IgD-negative memory B cell (primary cell): ENCODE results near the gene NSUN2. TPM values are rescaled to one million over a fixed set of nuclear protein-coding genes. Genes with fewer than 3 reads are reported as not detected.

Experiments used
- H3K27ac Mint-ChIP-seq, 3 donors: one replicate each; pipeline ENCODE4 v1.8.0; 2020 to 2022; ENCODE audit warnings: mild to moderate bottlenecking in 3 of 3, mixed read lengths in 3 of 3, moderate library complexity in 1 of 3
- H3K27me3 Mint-ChIP-seq: one replicate; pipeline ENCODE4 v1.8.0; 2021; ENCODE audit warnings: mixed read lengths
- H3K36me3 Mint-ChIP-seq: one replicate; pipeline ENCODE4 v1.8.0; 2020; ENCODE audit warnings: mild to moderate bottlenecking, mixed read lengths
- H3K4me1 Mint-ChIP-seq, 3 donors: one replicate each; pipeline ENCODE4 v1.8.0; 2020 to 2022; ENCODE audit warnings: mixed read lengths in 3 of 3, mild to moderate bottlenecking in 1 of 3
- H3K4me3 Mint-ChIP-seq, 4 donors: one replicate each; pipeline ENCODE4 v1.8.0; 2020 to 2022; ENCODE audit warnings: mild to moderate bottlenecking in 4 of 4, mixed read lengths in 4 of 4, moderate library complexity in 3 of 4
- H3K9me3 Mint-ChIP-seq, 3 donors: one replicate each; pipeline ENCODE4 v1.8.0; 2020 to 2021; ENCODE audit warnings: mixed read lengths in 3 of 3, mild to moderate bottlenecking in 1 of 3
- polyA plus RNA-seq: library from polyadenylated mRNA; unstranded; fragments of 300-500 nt; fragmentation: Illumina TruSeq; gene quantifications from one replicate; pipeline ENCODE4 v1.2.3, GENCODE V29; 2021

Gene NSUN2
- polyA plus RNA-seq, 1 donor from 2014 or later: 33.1 TPM

DNA sequence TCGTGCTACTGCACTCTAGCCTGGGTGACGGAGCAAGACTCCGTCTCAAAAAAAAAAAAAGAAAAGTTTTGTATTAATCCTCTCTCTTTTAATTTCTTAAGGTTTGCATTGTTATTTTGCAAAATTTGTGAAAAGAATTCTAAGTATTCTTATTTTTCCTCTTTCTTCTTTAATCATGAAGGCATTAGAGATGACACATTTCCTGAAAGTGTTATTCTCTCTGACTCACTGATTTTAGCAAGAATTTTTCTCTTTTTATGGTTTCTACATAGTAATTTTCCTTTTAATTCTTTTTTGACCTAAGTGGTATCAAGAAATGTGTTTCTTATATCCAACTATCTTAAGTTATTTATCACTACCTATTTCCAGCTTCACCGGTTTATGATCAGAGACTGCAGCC is 78.0 kb downstream of the NSUN2 start:
- H3K36me3 Mint-ChIP-seq: no peaks in the 10 kb centered on the region
- no peaks in the 10 kb centered on the region for H3K9me3 Mint-ChIP-seq
- no peaks in the 10 kb centered on the region for H3K4me1 Mint-ChIP-seq
- peaks cover 21% of the 10 kb centered on the region for H3K27me3 Mint-ChIP-seq
- no peak overlapping the region for H3K27ac Mint-ChIP-seq
- H3K4me3 Mint-ChIP-seq: no peak overlapping the region

DNA sequence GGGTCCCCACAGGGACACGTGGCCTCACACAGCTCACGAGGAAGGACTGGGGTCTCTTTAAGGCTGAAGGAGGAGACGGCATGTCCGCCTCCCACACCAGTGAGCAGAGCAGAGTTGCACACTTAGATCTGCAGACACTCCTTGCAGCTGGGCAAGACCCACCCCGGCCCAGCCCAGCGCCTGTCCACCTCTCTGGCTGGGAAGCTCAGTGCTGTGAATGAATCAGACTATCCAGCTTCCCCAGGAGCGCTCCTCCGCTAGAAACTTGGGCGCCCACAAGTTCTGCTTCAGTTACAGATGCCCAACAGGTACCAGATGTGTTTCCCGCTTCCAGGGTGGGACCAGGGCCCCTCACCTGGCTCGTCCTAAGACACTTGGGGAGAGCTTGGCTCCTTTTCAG is 78.9 kb downstream of the NSUN2 start:
- Mint-ChIP-seq H3K4me1 (no peaks in the 10 kb centered on the region), H3K4me3 (no peak overlapping the region), H3K27ac (no peak overlapping the region), H3K36me3 (no peaks in the 10 kb centered on the region), H3K9me3 (no peaks in the 10 kb centered on the region), H3K27me3 (peaks cover 21% of the 10 kb centered on the region)

DNA sequence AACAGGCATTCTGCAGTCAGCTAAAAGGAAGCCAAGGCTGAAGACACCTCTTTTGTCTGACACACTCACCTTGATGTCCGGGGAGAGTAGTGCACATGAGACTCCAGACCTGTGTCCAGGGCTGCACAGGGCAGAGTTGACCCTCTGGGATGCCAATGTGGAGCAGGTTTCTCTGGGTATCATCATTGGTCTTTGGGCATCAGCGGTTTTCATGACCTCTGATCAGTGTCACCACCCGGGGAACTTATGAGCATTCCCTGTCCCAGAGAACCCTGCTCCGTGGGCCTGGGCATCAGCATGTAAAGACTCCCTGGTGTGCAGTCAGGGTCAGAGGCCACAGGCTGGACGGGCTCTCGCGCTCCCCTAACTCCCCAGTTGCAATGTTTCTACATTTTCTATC is 80.2 kb downstream of the NSUN2 start:
- H3K4me3 Mint-ChIP-seq: no peak overlapping the region
- peaks cover 0 to 3% (median 2%) of the 10 kb centered on the region in 3 donors for H3K9me3 Mint-ChIP-seq
- no peaks in the 10 kb centered on the region for H3K36me3 Mint-ChIP-seq
- peaks cover 0 to 3% (median 0%) of the 10 kb centered on the region in 3 donors for H3K4me1 Mint-ChIP-seq
- no peak overlapping the region for H3K27ac Mint-ChIP-seq
- peaks cover 18% of the 10 kb centered on the region for H3K27me3 Mint-ChIP-seq

DNA sequence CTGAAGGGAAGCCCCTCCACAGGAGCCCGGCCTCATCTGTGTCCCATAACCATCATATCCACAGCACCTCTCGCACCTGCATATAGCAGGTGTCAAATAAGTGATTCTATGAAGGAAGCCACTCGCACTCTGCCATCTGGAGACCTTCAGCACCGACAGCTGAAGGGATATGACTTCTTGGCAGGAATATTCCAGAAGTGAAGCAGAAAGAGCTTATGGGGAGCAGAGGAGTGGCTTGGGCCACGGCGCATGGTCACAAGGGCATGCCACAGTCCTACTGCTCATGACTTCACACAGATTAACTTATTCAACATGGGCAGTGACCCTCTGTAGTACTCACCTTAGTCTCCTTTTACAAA is 80.9 kb downstream of the NSUN2 start:
- no peak overlapping the region for H3K27ac Mint-ChIP-seq
- H3K4me1 Mint-ChIP-seq: peaks cover 0 to 3% (median 0%) of the 10 kb centered on the region in 3 donors
- H3K27me3 Mint-ChIP-seq: peaks cover 16% of the 10 kb centered on the region
- H3K36me3 Mint-ChIP-seq: no peaks in the 10 kb centered on the region
- peaks cover 0 to 3% (median 2%) of the 10 kb centered on the region in 3 donors for H3K9me3 Mint-ChIP-seq
- no peak overlapping the region for H3K4me3 Mint-ChIP-seq

DNA sequence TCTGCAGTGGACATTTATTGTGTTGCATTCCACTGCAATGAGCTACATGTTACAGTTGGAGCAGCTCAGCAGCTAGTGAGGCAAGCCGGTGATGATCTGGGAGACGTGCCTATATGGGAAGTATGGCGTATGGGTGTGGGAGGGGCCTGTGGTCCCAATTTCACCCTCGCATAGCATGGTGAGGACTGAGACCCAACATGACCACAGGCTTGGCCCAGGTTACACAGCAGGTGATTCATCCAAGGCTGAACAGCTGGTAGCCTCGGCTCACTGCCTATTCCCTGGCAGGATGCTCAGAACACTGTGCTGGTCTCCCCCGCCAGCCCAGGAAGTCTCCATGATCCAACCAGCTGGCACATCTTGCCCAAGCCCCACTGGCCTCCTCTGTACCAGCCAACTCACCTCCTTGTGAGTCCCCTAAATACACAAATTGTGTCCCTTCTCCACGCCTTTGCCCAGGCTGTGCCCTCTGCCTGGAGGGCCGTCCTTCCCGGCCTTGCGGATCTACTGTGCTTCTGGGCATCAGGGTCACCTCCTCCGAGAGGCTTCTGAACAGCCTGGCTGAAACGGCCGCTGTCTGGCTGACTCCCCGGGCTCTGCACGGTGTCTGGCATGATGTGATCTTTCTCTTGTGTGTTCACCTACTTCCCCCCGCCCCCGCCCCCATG is 81.4 kb downstream of the NSUN2 start:
- Mint-ChIP-seq H3K27me3 (peaks cover 12% of the 10 kb centered on the region), H3K27ac (no peak overlapping the region)

DNA sequence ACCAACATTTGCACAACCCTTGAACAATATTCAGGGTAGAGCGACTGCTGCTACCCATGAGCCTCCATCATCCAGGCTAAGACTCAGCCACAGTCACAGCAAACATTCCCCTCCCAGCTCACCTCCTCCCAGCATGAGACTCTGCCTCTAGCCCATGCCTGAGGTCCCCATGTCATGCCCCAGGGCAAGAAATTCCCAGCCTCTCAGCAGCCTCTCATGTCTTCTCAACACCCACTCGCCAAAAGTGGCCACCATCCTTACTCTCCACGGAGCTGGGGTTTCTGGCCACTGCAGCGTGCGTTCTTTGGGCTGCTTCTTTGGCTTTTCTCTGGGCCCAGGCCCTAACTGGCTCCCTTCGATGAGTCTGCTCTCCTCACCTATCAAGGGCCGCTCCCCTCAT is 82.2 kb downstream of the NSUN2 start:
- Mint-ChIP-seq H3K4me1 (peaks cover 0 to 3% (median 0%) of the 10 kb centered on the region in 3 donors), H3K27ac (no peak overlapping the region), H3K36me3 (no peaks in the 10 kb centered on the region), H3K4me3 (no peak overlapping the region), H3K9me3 (peaks cover 0 to 4% (median 3%) of the 10 kb centered on the region in 3 donors), H3K27me3 (peaks cover 12% of the 10 kb centered on the region)

More for the DNA sequence above, 81.4 kb downstream of the NSUN2 start:
- Mint-ChIP-seq H3K9me3 (peaks cover 0 to 4% (median 3%) of the 10 kb centered on the region in 3 donors), H3K4me3 (no peak overlapping the region), H3K4me1 (peaks cover 0 to 3% (median 0%) of the 10 kb centered on the region in 3 donors), H3K36me3 (no peaks in the 10 kb centered on the region)

Other genes starting within 250 kb of the NSUN2 start
- gene UBE2QL1, start 184.2 kb downstream of the NSUN2 start, polyA plus RNA-seq: not detected
- gene SRD5A1, start 396 bp upstream of the NSUN2 start, polyA plus RNA-seq: 14.9 TPM
- gene TENT4A, start 80.4 kb upstream of the NSUN2 start, polyA plus RNA-seq: 1.6 TPM